ENCODE measurements around the gene NDUFAF4.

NDUFAF4 gene

DNA sequence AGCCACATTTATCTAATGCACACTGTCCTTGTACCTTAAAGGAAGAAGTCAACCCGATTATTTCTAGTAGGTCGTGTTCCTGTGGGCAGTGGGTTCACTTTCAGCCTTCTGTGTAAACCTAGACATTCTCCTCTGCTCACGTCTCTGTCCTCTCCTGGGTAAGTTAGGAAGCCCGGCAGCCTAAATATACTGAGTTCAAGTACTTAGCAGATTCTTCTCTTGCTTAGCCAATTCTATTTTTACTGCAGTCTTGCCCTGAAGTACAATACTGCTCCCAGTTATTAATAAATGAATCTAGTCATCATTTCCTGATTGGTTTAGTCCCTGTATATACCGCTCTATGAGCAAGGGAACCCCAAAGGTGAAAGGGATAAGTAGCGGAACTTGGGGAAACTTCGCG lies 45.8 kb downstream of the NDUFAF4 start:
- DNase-seq, result no peak
- in situ Hi-C loops (cut with HindIII; ENCODE audit: low pct_ligation_motif_present, low pct_unique_long_range_greater_than_20kb, low sequenced_read_pairs), result no loop called here

DNA sequence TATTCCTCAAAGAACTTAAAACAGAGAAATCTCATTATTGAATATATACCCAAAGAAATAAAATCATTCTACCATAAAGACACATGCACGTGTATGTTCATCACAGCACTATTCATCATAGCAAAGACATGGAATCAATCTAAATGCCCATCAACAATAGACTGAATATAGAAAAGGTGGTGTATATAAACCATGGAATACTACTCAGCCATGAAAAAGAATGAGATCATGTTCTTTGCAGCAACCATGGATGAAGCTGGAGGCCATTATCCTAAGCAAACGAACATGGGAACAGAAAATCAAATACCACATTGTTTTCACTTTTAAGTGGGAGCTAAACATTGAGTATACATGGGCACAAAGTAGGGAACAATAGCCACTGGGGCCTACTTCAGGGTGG lies 48.1 kb downstream of the NDUFAF4 start:
- in situ Hi-C loops (cut with HindIII; ENCODE audit: low pct_ligation_motif_present, low pct_unique_long_range_greater_than_20kb, low sequenced_read_pairs), result no loop called here
- no peak for DNase-seq

DNA sequence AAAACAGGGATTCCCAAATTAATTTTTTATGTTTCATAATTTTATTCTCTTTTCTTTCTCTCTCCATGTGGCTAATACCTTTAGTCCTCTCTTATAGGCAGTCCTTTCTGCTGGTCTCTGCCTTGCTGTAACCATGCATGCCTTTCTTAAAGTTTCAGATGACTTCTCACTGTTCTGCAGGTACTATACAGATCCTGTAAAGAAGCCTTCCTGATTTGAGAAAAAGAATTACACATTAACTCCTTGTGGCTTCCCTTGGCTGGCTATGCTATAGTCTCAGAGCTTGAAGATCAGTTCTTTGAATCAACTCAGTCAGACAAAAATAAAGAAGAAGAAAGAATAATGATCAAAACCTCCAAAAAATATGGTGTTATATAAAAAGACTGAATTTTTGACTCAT lies 53.2 kb downstream of the NDUFAF4 start:
- in situ Hi-C loops (cut with HindIII; ENCODE audit: low pct_ligation_motif_present, low pct_unique_long_range_greater_than_20kb, low sequenced_read_pairs), result no loop called here
- no peak for DNase-seq

DNA sequence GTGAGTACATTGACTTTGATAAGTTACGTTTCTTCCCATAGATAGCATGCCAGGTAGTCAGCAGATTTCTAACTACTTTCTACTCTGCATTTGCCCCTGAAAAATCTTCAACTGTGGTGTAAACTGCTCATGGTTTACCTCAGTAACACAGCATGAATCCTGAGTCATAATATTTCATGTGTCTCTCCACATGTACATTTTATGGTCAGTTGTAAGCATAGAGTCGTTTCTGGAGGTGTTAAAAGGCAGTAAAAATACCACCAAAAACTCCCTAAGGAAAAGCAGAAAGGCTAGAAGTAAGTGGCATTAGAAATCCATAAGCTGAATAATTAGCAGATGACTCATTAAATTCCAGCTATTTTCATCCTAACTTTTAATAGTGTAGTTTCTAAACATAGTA lies 56.3 kb downstream of the NDUFAF4 start:
- in situ Hi-C loops (cut with HindIII; ENCODE audit: low pct_ligation_motif_present, low pct_unique_long_range_greater_than_20kb, low sequenced_read_pairs), result no loop called here
- no peak for DNase-seq

All from ACHN (cell line).